Hepatocyte (in vitro differentiated cells): ENCODE data around the gene CXCR3.

Experiments
- CTCF ChIP-seq: fragments of 200-600 bp; sonication (generic); IDR thresholded peaks from 2 replicates; pipeline ENCODE4 v1.5.1; 2016; ENCODE audit warnings: antibody characterized with exemption, mild to moderate bottlenecking; ENCODE audit not compliant: poor library complexity
- EZH2 ChIP-seq: fragments of 200-600 bp; sonication (generic); IDR thresholded peaks from 2 replicates; pipeline ENCODE4 v1.6.1; 2016; ENCODE audit warnings: antibody characterized with exemption, mild to moderate bottlenecking, borderline replicate concordance
- EZH2phosphoT487 ChIP-seq: fragments of 200-600 bp; sonication (generic); IDR thresholded peaks from one replicate; pipeline ENCODE4 v1.6.1; 2018; ENCODE audit warnings: antibody characterized with exemption, mild to moderate bottlenecking, low read depth, moderate library complexity; ENCODE audit not compliant: unreplicated experiment, severe bottlenecking

DNA sequence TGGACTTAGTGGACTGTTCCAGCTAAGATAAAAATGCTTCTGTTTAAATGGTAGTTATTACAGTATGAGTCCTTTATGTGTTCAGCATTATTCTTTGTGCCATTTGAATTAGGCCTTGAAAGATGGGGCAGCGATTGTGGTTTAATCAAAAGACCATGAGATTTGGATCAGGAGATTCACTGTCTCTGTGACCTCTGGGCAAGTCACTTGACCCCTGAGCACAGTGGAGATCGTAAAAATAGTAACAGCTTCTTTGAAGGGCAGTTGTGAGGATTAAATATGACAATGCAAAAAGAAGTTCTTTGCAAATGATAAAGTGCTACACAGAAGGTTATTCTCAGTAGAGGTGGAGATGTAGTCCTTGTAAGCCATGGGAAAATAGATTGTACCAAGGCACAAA, 10.8 kb downstream of the CXCR3 start:
- TF ChIP-seq CTCF: no peak
- TF ChIP-seq EZH2: no peak
- TF ChIP-seq EZH2phosphoT487: no peak
